HG03175 (cell line): Measurements from ENCODE around the gene MAD1L1.
"Not testable (repeated sequence)": the region's sequence is repeated elsewhere in the genome, so short reads cannot be mapped to it uniquely, and the experiment has no call there.

ENCODE experiments used
- ATAC-seq: cut with Tn5 transposase; IDR thresholded peaks from one replicate; pipeline ENCODE4 v1.9.1; 2021; ENCODE audit warnings: mild to moderate bottlenecking, moderate library complexity; ENCODE audit not compliant: unreplicated experiment

Gene MAD1L1

DNA sequence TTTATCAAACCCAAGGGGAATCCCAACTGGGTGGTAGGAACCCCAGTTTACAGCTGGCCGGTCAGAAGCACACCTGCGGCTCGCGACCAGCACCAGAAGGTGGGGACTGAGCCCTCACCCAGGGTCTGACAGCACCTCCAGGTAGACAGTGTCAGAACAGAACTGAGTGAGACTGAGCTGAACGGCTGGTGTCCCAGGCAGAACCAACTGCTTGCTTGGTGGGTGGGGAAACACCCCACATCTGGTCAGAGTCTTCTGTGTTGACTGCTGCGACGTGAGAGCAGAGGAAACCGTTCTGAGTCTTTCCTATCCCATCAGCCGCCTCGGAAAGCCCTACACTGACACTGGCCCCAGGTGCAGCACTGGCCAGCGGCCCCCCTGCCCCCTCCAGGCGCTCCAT is 160.7 kb downstream of the MAD1L1 start:
- no peak for ATAC-seq

- no peak for ATAC-seq
Observed at GRCh38 chr7:2071133-2071832, 161.5 kb downstream of the MAD1L1 start.

GRCh38 chr7:2070151-2070763 is 162.5 kb downstream of the MAD1L1 start:
- ATAC-seq = no peak

GRCh38 chr7:2069472-2069860 is 163.3 kb downstream of the MAD1L1 start:
- no peak for ATAC-seq

- ATAC-seq = no peak
Observed at GRCh38 chr7:2068693-2069471, 163.9 kb downstream of the MAD1L1 start.

GRCh38 chr7:2066251-2066919 is 166.4 kb downstream of the MAD1L1 start:
- ATAC-seq = no peak

DNA sequence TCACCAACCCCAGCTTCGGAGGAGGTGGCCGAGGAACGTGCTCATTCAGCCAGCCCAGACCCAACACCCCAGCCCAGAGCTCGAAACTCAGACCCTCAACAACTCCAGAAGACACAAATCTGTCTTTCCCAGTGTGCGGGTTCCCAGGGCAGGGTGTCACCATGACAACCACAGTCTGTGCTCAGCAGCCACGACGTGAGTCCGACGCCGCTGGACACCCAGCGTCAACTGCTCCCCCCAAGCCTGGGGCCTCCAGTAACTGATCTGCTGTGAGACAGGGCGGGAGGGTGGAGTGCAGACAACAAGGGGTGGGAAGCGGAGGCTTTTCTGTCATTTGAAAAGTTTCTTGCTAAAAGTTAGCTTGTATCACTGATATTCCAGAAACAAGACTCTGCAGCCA is 167.2 kb downstream of the MAD1L1 start:
- ATAC-seq = no peak

GRCh38 chr7:2063563-2064260 is 169.0 kb downstream of the MAD1L1 start:
- no peak for ATAC-seq

- ATAC-seq = no peak
Observed at GRCh38 chr7:2062648-2063047, 170.1 kb downstream of the MAD1L1 start.

- ATAC-seq = no peak
Observed at GRCh38 chr7:2060701-2061100, 172.0 kb downstream of the MAD1L1 start.

DNA sequence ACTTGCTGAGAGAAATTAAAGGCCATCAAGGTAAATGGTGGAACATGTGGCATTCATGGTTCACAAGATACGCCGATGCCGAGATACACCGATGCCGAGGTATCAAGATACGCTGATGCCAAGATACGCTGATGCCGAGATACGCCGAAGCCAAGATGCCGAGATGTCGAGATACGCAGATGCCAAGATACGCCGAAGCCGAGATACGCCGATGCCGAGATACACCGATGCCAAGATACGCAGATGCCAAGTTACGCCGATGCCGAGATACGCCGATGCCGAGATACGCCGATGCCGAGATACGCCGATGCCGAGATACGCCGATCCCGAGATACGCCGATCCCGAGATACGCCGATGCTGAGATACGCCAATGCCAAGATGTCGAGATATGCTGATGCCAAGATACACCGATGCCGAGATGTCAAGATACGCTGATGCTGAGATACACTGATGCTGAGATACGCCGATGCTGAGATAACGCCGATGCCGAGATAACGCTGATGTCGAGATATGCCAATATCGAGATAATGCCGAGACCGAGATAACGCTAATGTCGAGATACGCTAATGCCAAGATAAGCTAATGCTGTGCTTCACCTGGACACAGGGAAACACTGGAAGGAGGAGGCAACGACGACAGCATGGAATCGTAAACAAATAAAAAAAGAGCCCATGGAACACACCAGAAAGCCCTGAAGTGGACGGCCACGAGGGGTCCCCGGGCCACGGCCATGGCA is 172.6 kb downstream of the MAD1L1 start:
- ATAC-seq = no peak

GRCh38 chr7:2058246-2058645 is 174.5 kb downstream of the MAD1L1 start:
- not testable (repeated sequence) for ATAC-seq

GRCh38 chr7:2055956-2056355 is 176.8 kb downstream of the MAD1L1 start:
- no peak for ATAC-seq

GRCh38 chr7:2054927-2055326 is 177.8 kb downstream of the MAD1L1 start:
- ATAC-seq = no peak

DNA sequence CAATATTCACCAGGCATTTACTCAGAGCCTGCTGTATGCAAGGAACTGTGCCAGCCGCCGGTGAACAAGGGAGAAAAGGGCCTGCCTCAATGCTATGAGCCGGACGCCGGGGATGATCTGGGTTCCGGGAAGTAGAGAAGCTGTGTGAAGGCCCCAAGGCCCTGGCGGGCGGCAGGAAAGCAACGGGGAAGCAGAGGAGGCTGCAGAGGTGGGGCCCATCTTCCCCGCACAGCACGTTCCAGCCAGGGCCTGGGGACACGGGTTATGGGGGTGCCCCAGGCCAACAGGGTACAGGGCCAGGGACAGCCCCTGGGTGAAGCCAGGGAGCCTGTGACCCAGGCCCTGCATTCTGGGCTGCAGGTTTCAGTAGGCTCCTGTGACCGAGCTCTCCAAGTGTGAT is 179.3 kb downstream of the MAD1L1 start:
- ATAC-seq = no peak

DNA sequence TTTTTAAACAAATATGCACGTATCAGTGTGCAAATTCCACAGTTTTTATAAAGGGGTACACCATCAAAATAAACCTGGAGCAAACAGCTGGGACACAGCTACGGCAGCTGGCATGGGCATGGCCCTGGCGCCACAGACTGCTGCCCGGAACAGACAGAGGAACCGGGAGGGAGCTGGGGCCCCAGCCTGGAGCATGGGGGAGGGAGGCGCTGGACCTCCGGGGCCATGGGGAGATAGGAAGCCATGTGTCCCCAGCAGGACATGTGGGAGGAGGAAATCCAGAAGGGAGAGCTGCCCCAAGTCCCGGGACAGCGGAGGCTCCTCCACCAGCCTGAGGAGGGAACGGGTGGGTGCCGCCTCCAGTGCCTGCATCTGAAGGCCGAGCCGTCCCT is 180.1 kb downstream of the MAD1L1 start:
- no peak for ATAC-seq

- no peak for ATAC-seq
Observed at GRCh38 chr7:2051707-2052656, 180.8 kb downstream of the MAD1L1 start.

DNA sequence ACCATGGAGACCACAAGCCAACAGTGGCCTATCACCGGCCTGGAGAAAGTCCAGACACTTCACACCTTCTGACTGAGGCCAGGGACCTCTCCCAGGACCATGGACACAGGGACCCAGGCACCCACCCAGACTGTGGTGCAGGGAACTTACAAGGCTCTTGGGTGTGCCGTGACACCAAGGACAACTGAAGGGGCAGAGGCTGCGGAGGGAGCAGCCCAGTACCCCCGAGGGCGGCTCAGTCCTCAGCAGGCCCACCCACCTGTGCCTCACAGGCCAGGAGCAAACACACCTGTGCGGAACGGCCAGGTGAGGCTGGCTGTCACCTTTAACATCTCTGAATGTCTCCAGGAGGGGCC is 182.3 kb downstream of the MAD1L1 start:
- no peak for ATAC-seq
